HG03039 (cell line): ENCODE measurements around the gene MOB3A.

Experiments used
- ATAC-seq: cut with Tn5 transposase; IDR thresholded peaks from one replicate; pipeline ENCODE4 v1.9.1; 2021; ENCODE audit warnings: mild to moderate bottlenecking, moderate library complexity; ENCODE audit not compliant: unreplicated experiment

The MOB3A gene

DNA sequence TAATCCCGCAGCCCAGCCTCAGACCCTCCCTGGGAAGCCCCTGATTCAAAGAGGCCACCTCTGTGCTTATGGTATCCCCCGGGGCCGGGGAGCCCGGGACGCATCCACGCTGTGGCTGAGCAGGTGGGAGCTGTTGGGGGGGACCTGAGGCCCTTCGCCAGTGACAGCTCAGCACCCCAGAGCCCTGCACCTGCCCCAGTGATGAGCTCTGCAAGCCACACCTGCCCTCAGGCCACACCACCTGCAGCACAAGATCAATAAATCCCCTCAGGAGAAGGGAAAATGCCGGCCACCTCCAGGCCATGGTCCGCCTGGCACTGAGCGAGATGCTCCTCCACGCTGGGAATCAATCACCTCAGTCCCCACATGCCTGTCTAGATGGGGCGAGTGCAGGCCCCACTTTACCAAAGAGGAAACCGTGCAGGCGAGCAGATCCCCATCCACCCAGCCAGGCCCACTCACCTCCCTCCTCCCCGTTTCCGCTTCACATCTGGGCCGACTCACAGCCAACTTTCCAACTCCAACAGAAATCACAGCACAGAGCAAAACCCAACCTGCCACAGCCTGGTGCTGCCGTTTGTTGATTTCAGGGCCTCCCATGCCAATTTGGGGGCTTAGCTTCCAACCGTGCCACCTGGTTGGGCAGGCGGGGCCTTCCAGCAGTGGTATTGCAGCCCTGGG lies 12.8 kb downstream of the MOB3A start:
- no peak for ATAC-seq

DNA sequence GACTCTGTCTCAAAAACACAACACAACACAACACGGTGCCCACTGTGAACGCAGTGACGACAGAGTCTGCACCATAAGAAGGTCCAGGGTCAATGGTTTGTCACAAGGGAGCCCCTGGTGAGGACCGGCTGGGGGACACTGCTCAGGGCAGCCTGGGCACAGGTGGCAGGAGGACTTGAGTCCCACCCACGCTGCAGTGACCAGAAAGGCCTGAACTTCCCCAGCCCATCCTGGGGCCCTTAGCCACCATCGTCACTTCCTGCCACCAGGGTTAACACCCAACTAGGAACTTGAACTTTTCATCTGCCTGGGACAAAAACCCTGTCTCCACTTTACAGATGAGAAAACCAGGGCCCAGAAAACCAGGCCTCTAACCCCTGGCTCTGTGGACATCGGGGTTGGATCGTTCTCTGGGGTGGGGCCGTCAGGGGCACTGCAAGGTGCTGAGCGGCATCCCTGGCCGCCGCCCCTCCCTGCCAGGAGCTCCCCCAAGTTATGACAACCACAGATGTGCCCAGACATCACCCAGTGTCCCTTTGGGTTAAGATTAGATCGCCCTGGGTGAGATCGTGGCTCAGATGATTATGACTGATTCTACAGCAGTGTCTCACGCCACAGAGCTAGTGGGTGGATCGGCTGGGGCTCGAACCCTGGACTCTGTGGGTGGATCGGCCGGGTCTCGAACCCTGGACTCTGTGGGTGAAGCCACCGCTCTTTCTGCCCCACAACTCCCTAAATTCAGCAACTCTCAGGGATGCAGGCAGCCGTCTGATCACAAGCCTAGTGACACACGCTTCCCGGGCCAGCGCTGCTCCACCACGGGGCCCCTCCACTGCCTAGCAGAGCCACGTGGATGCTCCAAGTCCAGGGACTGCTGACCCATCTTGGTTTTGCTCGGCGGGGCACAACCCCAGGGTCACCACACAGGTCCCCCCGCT lies 14.0 kb downstream of the MOB3A start:
- ATAC-seq: no peak

DNA sequence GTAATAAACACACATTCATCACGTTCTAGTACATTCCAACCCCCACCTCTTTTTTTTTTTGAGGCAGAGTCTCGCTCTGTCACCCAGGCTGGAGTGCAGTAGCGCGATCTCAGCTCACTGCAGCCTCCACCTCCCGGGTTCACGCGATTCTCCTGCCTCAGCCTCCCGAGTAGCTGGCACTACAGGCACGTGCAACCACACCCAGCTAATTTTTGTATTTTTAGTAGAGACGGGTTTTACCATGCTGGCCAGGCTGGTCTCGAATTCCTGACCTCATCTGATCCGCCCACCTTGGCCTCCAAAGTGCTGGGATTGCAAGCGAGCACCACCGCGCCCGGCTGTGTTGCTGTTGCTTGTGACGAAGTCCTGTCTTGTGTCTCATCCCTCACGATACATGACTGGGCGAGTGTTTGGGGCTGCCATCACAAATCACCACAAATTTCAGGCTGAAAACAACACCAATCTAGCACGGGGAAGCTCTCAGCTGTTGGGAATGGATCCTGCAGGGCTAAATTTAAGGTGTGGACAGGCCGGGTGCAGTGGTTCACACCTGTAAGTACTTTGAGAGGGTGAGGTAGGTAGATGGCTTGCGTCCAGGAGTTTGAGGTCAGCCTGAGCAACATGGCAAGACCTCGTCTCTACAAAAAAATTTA lies 15.7 kb downstream of the MOB3A start:
- no peak for ATAC-seq

DNA sequence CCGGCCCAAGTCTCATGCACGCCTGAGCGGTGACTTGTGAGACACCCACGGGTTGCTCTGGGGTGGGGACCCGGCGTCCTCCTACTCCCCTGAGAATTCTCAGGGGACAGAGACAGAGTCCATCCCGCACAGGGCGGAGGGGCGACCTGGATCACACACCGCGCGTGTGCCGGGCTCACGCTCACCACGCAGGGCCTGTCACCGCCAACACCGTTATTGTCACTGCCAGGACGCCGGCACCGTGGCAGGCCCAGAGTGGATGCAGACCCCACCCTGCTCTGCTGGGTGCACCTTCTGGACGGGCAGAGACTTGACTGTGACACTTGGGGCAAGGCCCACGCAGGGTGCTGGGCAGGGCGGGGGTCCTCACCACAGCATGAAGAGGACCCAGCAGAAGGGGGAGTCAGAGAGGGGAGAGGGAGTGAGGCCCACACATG lies 16.2 kb downstream of the MOB3A start:
- ATAC-seq: no peak

DNA sequence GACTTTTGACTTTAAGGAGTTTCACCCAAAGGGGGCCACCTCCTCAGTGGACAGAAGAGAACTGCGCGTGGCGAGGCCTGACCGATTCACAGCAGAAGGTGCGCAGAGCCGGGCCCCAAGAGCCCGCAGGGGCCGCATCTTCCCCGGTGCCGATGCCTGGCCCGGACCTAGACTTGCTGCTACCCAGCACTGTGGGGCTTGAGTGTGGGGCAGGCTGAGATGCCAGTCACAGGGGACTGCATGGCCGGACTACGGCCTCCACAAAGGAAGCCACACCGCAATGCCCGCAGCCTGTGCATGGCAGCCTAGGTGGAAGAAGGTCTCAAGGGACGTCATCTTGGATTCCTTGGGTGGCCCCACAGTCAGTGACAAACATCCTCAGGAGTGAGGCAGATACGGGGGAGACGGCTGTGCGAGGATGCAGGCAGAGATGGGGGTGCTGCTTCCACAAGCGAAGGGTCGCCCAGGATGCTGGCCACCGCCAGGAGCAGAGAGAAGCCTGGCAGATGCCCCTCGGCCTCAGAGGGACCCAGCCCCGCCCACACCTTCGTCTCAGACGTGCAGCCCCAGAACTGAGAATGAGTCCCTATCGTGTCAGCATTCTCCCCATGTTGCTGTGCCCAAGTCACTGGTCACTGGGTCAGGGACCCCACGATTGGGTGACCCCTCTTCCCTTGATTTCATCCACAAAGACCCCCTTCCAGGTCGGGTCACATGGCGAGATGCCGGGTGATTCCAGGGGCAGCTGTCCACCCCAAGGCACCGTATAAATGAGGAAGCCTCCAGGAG lies 16.9 kb downstream of the MOB3A start:
- ATAC-seq: no peak

DNA sequence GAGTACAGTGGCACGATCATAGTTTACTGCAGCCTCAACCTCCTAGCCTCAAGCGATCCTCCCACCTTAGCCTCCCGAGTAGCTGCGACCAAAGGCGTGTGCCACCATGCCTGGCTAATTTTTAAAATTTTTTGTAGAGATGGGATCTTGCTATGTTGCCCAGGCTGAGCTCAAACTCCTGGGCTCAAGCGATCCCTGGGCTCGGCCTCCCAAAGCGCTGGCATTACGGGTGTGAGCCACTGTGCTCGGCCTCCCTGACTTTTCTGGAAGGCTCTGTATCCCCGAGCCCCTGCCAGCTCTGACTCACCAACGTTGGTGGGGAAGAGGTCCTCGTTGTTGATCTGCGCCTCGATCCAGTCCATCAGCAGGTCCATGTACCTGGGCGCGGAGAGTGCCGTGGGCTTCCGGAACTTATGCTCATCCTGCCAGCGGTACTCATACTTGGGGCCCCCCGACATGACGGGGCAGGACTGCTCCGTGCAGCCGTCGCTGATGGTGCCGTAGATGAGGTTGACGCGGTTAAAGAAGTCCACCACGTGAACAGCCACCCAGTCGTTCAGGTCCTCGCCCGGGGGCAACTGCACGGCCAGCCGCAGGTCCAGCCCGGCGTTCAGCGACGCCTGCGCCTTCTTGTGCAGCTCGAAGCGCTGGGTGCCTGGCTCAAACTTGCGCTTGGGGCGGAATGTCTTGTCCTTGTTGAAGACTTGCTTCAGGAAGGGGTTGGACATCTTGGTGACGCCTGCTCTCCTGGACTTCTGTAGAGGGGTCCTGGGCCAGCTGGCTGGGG lies 18.1 kb downstream of the MOB3A start:
- ATAC-seq: no peak

DNA sequence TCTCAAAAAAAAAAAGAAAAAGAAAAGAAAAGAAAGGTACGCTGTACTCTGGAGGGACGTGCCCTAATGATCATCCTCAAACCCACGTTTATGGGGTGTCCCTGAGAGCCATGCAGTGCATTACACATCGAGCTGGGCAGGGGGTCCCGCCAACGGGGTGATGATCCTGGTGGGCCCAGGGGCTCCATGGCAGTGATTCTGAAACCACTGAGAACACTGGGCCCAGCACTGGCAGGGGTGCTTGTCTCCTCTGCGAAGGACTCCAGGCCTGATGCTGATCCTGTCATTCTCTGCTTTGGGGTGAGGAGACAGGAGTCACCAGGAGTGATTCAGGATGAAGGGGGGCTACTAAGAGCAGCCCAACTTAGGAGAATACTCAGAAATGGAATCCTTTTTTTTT lies 18.7 kb downstream of the MOB3A start:
- ATAC-seq: no peak

DNA sequence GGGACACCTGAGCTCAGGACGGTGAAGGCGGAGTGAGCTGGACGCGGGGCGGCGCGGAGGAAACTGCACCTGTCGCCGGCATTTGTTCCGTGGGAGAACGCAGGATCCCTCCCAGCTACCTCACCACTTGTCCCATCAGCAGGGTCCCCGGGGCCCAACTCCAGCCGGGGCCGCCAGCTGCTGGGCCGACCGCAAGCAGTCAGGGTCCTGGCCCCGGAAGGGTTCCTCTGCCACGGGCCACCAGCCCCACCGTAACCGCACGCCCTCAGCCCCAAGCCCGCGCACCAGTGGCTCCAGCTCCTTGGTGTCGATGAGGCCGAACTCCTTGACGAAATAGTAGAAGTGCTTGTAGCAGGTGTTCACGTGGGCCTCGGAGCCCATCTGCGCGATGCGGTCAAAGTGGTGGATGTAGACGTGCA lies 19.6 kb downstream of the MOB3A start:
- ATAC-seq: no peak

DNA sequence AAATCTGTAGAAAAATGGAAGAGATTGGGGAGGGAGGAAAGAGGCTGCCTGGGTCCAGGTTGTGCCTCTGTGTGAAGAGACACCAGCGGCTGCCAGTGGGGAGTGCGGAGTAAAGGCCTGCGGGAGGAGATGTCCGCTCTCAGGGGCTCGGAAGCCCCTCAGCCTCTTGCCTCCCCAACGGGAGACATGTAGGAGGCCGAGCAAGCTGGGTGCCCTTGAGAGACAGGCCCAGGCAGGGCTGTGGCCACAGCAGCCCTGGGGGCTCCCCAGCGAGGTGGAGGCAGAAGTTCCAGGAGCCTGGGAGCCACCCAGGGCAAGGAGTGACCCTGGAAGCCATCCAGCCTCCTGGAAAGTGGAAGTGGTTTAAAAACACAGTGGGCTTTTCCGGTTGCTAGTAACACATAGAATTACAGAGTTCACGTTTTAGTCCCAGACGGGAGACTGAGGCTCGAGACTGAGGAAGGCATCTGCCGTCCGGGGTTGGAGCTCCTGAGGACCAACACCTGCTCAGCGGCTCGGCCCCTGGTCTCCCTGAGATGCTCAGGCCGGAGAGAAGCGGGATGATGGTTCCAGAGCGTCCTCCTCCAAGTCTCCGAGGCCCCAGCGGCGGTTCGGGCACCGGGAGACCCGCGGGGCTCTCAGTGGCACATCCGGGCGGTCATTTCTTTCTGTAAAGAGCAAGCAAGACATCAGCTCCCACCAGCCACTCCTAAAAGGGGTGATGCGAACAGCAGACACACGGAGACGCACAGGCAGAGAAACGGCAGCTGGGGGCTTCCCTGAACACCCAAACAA lies 23.2 kb downstream of the MOB3A start:
- ATAC-seq: no peak

DNA sequence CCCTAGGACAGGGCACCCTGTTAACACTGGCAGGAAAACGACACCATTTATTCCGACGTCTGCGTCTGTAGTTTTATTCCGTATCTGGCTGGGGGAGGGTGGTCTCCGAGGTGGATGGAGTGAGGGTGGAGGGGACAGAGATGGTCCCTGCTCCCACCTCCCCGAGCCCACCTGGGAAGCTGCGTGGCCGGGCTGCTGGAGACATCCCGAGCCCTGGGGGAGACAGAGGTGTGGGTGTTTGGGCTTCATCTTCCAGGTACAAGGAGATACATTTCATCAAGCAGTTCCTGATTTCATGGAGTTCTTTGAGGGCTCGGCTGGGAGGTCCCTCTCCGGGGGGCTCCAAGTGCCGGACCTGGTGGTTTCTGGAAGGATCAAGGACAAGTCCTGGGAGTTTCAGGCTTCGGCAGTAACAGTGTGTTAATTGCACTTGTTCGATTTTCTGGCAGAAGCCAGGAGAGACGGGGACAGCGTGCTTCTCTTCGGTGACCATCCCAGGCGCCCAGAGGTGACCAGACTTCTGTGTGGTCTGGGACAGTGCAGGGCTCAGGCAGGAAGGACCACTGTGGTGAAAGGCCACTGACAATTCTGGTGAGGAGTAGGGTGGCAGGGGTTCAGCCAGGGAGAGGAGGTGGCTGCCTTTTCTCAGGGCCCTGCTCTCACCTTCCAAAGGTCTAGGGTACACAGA lies 25.0 kb downstream of the MOB3A start:
- no peak for ATAC-seq

DNA sequence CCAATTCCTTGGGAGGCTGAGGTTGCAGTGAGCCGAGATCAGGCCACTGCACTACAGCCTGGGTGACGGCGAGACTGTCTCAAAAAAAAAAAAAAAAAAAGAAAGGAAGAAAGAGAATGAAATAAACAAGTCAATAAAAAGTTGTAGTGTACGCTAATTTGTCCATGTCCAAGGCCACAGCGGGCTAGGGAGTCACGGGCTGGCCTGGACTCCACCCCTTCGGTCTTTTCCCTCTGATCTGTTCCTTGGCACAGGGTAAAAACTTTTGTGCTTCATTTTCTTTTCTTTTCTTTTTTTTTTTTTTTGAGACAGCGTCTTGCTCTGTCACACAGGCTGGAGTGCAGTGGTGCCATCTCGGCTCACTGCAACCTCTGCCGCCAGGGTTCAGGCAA lies 25.7 kb downstream of the MOB3A start:
- ATAC-seq: no peak

DNA sequence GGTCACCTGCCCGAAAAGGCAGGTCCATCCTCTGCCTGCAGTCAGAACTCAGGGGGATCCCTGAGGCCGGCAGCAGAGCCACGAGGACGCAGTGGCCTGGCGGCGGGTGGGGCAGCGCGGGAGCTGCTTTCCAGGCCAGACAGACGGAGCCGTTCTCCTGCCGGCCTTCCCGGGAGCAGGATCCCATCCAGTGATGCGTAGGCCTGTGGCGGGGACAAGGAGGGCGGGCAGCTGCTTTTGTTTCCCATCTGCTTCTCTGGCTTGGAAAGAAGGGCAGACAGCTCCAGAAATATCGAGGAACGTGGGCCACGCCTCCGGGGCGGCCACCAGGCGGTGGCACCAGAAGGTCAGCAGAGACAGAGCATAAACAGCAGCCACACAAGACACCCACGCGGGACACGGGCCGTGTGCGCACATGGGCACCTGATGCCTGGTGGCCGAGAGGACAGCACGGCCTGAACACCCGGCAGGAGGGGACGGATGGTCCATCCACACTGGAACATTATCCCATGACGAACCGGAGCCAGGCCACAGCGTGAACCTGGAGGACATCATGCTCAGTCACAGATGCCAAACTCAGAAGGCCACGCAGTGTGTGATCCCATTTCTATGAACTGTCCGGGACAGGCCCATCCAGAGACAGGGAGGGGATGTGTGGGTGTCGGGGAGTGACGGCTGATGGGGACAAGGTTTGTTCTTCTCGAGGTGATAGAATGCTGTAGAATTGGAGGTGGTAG lies 31.2 kb downstream of the MOB3A start:
- ATAC-seq: no peak

DNA sequence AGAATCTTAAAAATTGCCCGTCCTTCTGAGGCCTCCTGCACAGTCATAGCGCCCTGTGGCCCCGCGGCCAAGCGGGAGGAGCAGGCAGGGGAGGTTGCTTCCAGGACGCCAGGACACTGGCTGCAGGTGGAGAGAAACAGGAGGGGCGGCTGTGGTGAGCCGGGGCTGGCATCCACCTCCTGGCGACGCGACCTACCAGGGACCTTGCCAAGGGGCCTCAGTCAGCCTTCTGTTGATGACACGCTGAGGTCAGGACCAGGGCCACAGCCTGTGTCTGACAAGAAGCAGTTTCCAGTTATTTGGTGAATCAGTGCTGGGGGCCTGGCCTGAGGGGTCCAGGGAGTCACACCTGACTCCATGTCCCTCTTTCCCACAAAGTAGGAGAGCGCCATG lies 31.7 kb downstream of the MOB3A start:
- ATAC-seq: no peak

DNA sequence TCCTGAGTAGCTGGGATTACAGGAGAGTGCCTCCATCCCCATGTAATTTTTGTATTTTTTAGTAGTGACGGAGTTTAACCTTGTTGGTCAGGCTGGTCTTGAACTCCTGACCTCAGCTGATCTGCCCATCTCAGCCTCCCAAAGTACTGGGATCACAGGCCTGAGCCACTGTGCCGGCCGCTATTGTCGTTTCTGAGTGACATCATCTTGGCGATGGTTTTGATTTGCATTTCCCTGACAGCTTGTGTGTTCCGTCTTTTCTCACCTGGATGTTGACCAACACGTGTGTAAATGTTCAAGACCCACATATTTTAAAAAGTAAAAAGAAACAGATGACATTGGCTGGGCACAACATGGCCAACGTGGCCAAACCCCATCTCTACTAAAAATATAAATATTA lies 32.3 kb downstream of the MOB3A start:
- ATAC-seq: no peak

DNA sequence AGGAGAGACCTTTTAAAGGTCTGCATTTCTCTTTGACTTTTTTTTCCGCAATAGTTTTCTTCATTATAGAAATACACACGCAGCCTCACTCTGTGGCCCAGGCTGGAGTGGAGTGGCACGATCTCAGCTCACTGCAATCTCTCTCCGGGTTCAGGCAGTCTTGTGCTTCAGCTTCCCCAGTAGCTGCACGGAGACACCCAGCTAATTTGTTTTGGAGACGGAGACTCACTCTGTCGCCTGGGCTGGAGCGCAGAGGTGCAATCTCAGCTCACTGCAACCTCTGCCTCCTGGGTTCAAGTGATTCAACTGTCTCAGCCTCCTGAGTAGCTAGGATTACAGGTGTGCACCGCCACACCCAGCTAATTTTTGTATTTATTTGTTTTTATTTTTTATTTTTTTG lies 33.4 kb downstream of the MOB3A start:
- ATAC-seq: no peak

DNA sequence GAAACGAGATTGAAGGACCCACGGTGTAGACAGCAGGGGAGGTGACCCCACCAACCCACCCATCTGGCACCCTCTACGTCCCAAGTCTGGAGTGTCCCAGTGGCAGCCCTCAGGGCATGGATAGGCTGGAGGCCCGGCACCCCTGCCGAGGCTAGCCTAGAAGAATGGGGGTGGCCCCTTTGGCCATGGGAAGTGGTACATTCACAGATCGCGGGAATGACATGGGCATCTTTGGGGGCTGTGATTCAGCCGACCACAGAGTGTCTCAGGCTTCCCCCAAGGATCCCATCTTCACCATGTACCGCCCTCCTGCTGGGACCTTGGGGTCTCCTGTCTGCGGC lies 33.8 kb downstream of the MOB3A start:
- no peak for ATAC-seq

DNA sequence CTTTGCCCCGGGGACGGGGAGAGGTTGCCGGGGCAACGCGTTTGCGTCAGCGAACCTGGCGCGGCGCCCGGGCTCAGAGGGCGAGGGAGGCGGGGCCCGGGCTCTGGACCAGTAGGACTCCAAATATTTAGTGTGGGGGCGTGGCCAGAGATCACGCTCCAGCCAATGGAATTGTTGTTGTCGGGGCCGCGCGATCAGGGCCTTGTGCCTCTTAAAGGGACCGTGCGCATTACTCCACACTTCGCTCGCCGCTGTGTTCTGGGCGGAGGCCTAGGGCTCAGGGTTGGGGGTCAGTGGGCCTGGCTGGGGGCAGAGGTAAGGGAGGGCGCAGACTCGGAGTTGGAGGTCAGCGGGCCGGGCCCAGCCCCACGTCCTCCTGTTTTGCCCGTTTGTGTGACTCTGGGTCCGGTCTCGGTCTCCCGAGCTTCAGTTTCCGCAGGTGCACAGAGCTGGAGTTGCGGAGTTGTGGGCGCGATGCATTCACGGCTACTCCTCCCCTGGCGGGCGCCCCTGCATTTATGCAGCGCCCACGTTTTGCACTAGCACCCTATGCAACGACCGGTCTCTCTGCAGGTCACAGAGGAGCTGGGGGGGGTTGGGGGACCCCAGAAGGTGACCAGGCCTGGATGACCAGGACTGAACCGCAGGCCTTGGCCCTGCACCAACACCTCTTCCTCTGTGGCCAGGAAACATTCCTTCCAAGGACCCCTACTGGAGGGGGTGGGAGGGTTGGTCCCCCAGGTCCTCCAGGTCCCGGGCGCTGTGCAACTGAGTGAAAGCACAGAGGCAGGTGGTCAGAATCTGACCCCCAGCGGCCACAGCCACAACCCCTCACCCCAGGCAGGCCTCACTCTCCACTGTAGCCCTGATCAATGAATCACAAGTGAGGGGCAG lies 34.4 kb downstream of the MOB3A start:
- peak; percentile 60 for ATAC-seq
